HepG2 (cell line): ENCODE data around the gene ZFPL1. TPM values are rescaled to one million over a fixed set of nuclear protein-coding genes. Genes with fewer than 3 reads are reported as not detected.

ENCODE experiments used
- ATAC-seq: fragments of 200-7000 bp; cut with Tn5 transposase; 3 replicates; pipeline ENCODE4 v1.9.1; 2020; ENCODE audit warnings: mild to moderate bottlenecking, moderate library complexity
- BruUV-seq: library from RNA; stranded (reverse); fragments of 400-500 nt; replicated peaks from 2 replicates; lab custom pipeline; 2021; lab: Mats Ljungman, UMichigan
- CTCF ChIA-PET: fragments of 300-600 bp; formaldehyde crosslinking; extraction: SDS; loops from one replicate; lab custom pipeline; 2021; ENCODE audit warnings: low total read pairs, inconsistent platforms, low intra/inter-chr PET ratio; lab: Yijun Ruan, JAX
- POLR2A ChIA-PET: fragments of 350-600 bp; sonication (Branson Sonifier 250); formaldehyde crosslinking; loops from one replicate; lab custom pipeline; 2020; ENCODE audit warnings: antibody characterized with exemption, inconsistent platforms; lab: Yijun Ruan, JAX
- DNase-seq: peaks from one replicate; pipeline ENCODE4 v3.0.0-alpha.2; 2015; ENCODE audit warnings: low spot score
- FAIRE-seq: peaks from 3 replicates; lab custom pipeline; 2011; peaks lifted over from hg19 to GRCh38; lab: Jason Lieb, UNC
- H2AFZ ChIP-seq: one replicate; pipeline ENCODE4 v1.6.1; 2011; ENCODE audit warnings: low read length, inconsistent platforms
- H3K27ac ChIP-seq: fragments of 300-600 bp; 3 replicates; pipeline ENCODE4 v1.8.0; 2011; ENCODE audit warnings: mixed run types, mild to moderate bottlenecking, mixed read lengths, low read length, inconsistent platforms; ENCODE audit not compliant: insufficient read depth; ENCODE audit errors: extremely low read length
- H3K27me3 ChIP-seq, 2 experiments: fragments of 200-600 bp in 1 of 2; 2 replicates in 1 of 2; 3 replicates in 1 of 2; pipeline versions ENCODE4 v1.6.0 to v1.8.0; 2011; ENCODE audit warnings: low read length in 2 of 2, mild to moderate bottlenecking in 2 of 2, moderate library complexity in 2 of 2, inconsistent platforms in 1 of 2; ENCODE audit not compliant: insufficient read depth in 2 of 2, control insufficient read depth in 1 of 2
- H3K36me3 ChIP-seq, 2 experiments: fragments of 200-600 bp in 1 of 2; replicated peaks in 1 of 2; 2 replicates in 1 of 2; 3 replicates in 1 of 2; pipeline versions ENCODE4 v1.5.1 to v1.8.0; 2011; ENCODE audit warnings: low read length in 2 of 2, inconsistent platforms in 1 of 2; ENCODE audit not compliant: insufficient read depth in 2 of 2, control insufficient read depth in 1 of 2
- H3K4me1 ChIP-seq: 2 replicates; pipeline ENCODE4 v1.5.1; 2012; ENCODE audit warnings: low read length, inconsistent platforms; ENCODE audit not compliant: insufficient read depth
- H3K4me2 ChIP-seq: 2 replicates; pipeline ENCODE4 v1.6.0; 2011; ENCODE audit warnings: low read depth, low read length, inconsistent platforms
- H3K4me3 ChIP-seq, 3 experiments: fragments of 200-600 bp in 1 of 3; sonication (generic), shearing (Covaris generic) in 1 of 3; replicated peaks in 1 of 3; 2 replicates each; pipeline ENCODE4 v1.5.1; 2011 to 2016; ENCODE audit warnings: low read length in 3 of 3, inconsistent platforms in 2 of 3, low read depth in 2 of 3, mild to moderate bottlenecking in 2 of 3, control low read depth in 1 of 3, mixed read lengths in 1 of 3; ENCODE audit not compliant: insufficient read depth in 1 of 3
- H3K79me2 ChIP-seq: one replicate; pipeline ENCODE4 v1.6.1; 2011; ENCODE audit warnings: low read length, inconsistent platforms; ENCODE audit not compliant: insufficient read depth
- H3K9ac ChIP-seq: 2 replicates; pipeline ENCODE4 v1.6.0; 2011; ENCODE audit warnings: mild to moderate bottlenecking, low read depth, low read length, inconsistent platforms; ENCODE audit not compliant: insufficient read depth
- H3K9me3 ChIP-seq: 2 replicates; pipeline ENCODE4 v1.5.1; 2012; ENCODE audit warnings: mild to moderate bottlenecking, low read length
- H4K20me1 ChIP-seq: 2 replicates; pipeline ENCODE4 v1.6.0; 2011; ENCODE audit warnings: inconsistent platforms, mild to moderate bottlenecking, low read length, moderate library complexity; ENCODE audit not compliant: insufficient read depth
- AGO1 ChIP-seq: fragments of 200-400 bp; formaldehyde crosslinking; IDR thresholded peaks from 2 replicates; pipeline ENCODE4 v1.6.1; 2017; ENCODE audit warnings: mild to moderate bottlenecking, low read depth, low read length, moderate library complexity; ENCODE audit not compliant: poor library complexity, severe bottlenecking
- AGO2 ChIP-seq: fragments of 200-400 bp; formaldehyde crosslinking; optimal IDR thresholded peaks from 2 replicates; pipeline ENCODE3; 2017; ENCODE audit warnings: mild to moderate bottlenecking, low read depth, low read length, moderate library complexity
- POLR2A ChIP-seq, 2 experiments: IDR thresholded peaks; 2 replicates each; pipeline ENCODE4 v1.6.1; 2011; ENCODE audit warnings: low read depth in 2 of 2, low read length in 2 of 2, mild to moderate bottlenecking in 1 of 2, moderate library complexity in 1 of 2; ENCODE audit not compliant: insufficient read depth in 1 of 2
- RBFOX2 ChIP-seq: fragments of 200-400 bp; formaldehyde crosslinking; IDR thresholded peaks from 2 replicates; pipeline ENCODE4 v1.6.1; 2017; ENCODE audit warnings: low read depth, mild to moderate bottlenecking, low read length
- SMAD1 ChIP-seq: sonication (generic); formaldehyde crosslinking; IDR thresholded peaks from 2 replicates; pipeline ENCODE4 v1.4.0; 2020; ENCODE audit warnings: missing genetic modification reagents, low read depth, mild to moderate bottlenecking, borderline replicate concordance
- TBL1XR1 ChIP-seq: fragments of 150-350 bp; IDR thresholded peaks from 2 replicates; pipeline ENCODE4 v1.6.1; 2014; ENCODE audit warnings: borderline replicate concordance, low read length; ENCODE audit not compliant: partially characterized antibody
- WGBS: methylation state at CpG from one replicate; pipeline ENCODE4 v1.1.6; 2017; ENCODE audit warnings: low lambda C conversion rate; 5-methylcytosine and 5-hydroxymethylcytosine counted together
- in situ Hi-C: cut with HindIII; loops from 2 replicates; pipeline ENCODE4 v1.10.0; 2017; ENCODE audit warnings: low pct_unique_long_range_greater_than_20kb; ENCODE audit not compliant: extremely low pct_ligation_motif_present
- intact Hi-C: fragments of 100-400 bp; cut with micrococcal nuclease; formaldehyde crosslinking; loops from one replicate; pipeline ENCODE4 v1.10.0; 2022; ENCODE audit not compliant: unreplicated experiment
- polyA plus RNA-seq, 8 experiments: library from polyadenylated mRNA; depleted of rRNA in 3 of 8; stranded (reverse) in 7 of 8; unstranded in 1 of 8; fragments of >200 nt; fragmentation: Illumina TruSeq in 4 of 8; extraction: Trizol in 4 of 8; gene quantifications; 2 replicates each; pipeline versions ENCODE4 v1.2.1 to v1.2.3, GENCODE V29; 2011 to 2016; ENCODE audit warnings: low read depth in 4 of 8, missing spikeins in 1 of 8, mixed read lengths in 1 of 8; ENCODE audit not compliant: insufficient read depth in 1 of 8
- total RNA-seq, 5 experiments: library from RNA; depleted of rRNA; stranded (reverse); fragments of >200 nt; fragmentation: Illumina TruSeq; extraction: Trizol; gene quantifications; 2 replicates each; pipeline ENCODE4 v1.2.3, GENCODE V29; 2016; ENCODE audit warnings: low read depth in 1 of 5

ZFPL1 gene
- total and polyA plus RNA-seq, 2 of the 13 experiments (the other 11 are each of a cell fraction or from before 2014, with no cell fraction given): 32.2 to 56.0 TPM

- in situ Hi-C loops (no loop called here), intact Hi-C loops (no loop called here)
- H3K9ac ChIP-seq: no peak overlapping the region
- no peak for ATAC-seq
- peaks cover 47 to 72% of the 10 kb centered on the region in 2 experiments for H3K36me3 ChIP-seq
- ChIA-PET POLR2A (interaction anchor here (0.7 to 2.8 kb wide), 6 partner anchors 8 to 116 kb away, joined by 3 to 20 read pairs (median 6); partner anchors contain the start of genes ARL2, CAPN1, FAU and MRPL49), CTCF (no interaction called here)
- H3K79me2 ChIP-seq: peaks cover 29% of the 10 kb centered on the region
- WGBS: 99% methylated on average over 7 of the region's 13 CpGs
- peaks cover 14% of the 10 kb centered on the region for H3K4me1 ChIP-seq
- no peak overlapping the region for H2AFZ ChIP-seq
- H3K27ac ChIP-seq: no peak overlapping the region
- TF ChIP-seq AGO2 (peak; percentile 93), AGO1 (peak; percentile 41), SMAD1 (CRISPR knock-in tag) (no peak), RBFOX2 (peak; percentile 63), TBL1XR1 (no peak), POLR2A (IDR thresholded peaks at IDR 0.05; ENCODE audit: insufficient read depth in 1 of 2, low read depth in 2 of 2, low read length in 2 of 2) (peak in 1 of 2 experiments; percentile 35; a peak in 1 of 4 replicates)
- no TSS peak for BruUV-seq
- DNase-seq: no peak
- H3K9me3 ChIP-seq: no peaks in the 10 kb centered on the region
- H4K20me1 ChIP-seq: peaks cover 17% of the 10 kb centered on the region
- FAIRE-seq: no peak
- H3K27me3 ChIP-seq: no peaks in the 10 kb centered on the region; a peak in 1 of 5 replicates
- H3K4me3 ChIP-seq: no peak overlapping the region
- no peak overlapping the region for H3K4me2 ChIP-seq
Measured at GRCh38 chr11:65129649-65130441, 45.8 kb downstream of the ZFPL1 start.
